ENCODE results near the gene BCL11A. TPM values are rescaled to one million over a fixed set of nuclear protein-coding genes. Genes with fewer than 3 reads are reported as not detected.

The BCL11A gene
- total RNA-seq, 3 donors from 2014 or later (not counting 1 experiment from before 2014, with no cell fraction given): 2.6 to 3.5 (median 3.0) TPM

DNA sequence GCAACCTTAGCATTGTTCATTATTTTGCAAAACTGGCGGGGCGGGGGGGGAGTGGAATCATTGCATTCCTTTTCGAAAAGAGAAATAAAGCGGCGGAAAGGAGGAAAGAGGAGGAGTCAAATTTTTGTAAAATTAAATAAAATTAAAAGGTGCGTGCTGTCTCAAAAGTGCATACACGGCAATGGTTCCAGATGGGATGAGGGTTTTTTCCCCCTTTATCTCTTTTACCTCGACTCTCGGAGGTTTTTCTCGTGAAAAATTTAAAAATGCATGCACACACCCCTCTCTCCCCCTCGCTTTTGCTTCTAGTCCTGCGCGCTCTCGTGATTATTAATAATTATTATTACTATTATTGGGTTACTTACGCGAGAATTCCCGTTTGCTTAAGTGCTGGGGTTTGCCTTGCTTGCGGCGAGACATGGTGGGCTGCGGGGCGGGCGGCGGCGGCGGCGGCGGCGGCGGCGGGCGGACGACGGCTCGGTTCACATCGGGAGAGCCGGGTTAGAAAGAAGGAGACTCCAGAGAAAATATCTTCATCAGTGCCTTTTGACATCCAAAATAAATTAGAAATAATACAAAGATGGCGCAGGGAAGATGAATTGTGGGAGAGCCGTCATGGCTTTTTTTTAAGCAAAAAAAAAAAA lies 481 bp downstream of the BCL11A start:
- no peaks in the 10 kb centered on the region for H3K9me3 ChIP-seq (ENCODE audit: control insufficient read depth, insufficient read depth, low read length)
- H3K36me3 Mint-ChIP-seq: no peaks in the 10 kb centered on the region
- H3K27ac ChIP-seq (ENCODE audit: low read length): no peak overlapping the region
- TF ChIP-seq, protein P1, sequence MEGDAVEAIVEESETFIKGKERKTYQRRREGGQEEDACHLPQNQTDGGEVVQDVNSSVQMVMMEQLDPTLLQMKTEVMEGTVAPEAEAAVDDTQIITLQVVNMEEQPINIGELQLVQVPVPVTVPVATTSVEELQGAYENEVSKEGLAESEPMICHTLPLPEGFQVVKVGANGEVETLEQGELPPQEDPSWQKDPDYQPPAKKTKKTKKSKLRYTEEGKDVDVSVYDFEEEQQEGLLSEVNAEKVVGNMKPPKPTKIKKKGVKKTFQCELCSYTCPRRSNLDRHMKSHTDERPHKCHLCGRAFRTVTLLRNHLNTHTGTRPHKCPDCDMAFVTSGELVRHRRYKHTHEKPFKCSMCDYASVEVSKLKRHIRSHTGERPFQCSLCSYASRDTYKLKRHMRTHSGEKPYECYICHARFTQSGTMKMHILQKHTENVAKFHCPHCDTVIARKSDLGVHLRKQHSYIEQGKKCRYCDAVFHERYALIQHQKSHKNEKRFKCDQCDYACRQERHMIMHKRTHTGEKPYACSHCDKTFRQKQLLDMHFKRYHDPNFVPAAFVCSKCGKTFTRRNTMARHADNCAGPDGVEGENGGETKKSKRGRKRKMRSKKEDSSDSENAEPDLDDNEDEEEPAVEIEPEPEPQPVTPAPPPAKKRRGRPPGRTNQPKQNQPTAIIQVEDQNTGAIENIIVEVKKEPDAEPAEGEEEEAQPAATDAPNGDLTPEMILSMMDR (IDR thresholded peaks at IDR 0.05): no peak
- peaks cover 40 to 55% of the 10 kb centered on the region in 2 donors for H3K27me3 Mint-ChIP-seq (ENCODE audit: low read depth in 2 of 2)
- peak overlapping the region; percentile 29 to 79 for H3K27ac Mint-ChIP-seq
- H3K4me3 Mint-ChIP-seq: peak overlapping the region; percentile 91
- 2% methylated on average over 25 of the region's 38 CpGs for WGBS (ENCODE audit: insufficient coverage)
- H3K27me3 ChIP-seq (ENCODE audit: control insufficient read depth, insufficient read depth, low read length): peaks cover 65% of the 10 kb centered on the region
- ATAC-seq: no peak
- H3K4me1 ChIP-seq (ENCODE audit: control insufficient read depth, insufficient read depth, low read length): peaks cover 72% of the 10 kb centered on the region
- H3K4me1 Mint-ChIP-seq: peaks cover 35 to 66% of the 10 kb centered on the region in 2 donors
- intact Hi-C loops (cut with micrococcal nuclease): no loop called here
- H3K4me3 ChIP-seq (ENCODE audit: low read length): peak overlapping the region; percentile 85
- no peak for DNase-seq
- no peaks in the 10 kb centered on the region for H3K36me3 ChIP-seq (ENCODE audit: control insufficient read depth, insufficient read depth, low read length)
- H3K9me3 Mint-ChIP-seq: no peaks in the 10 kb centered on the region

- peak overlapping the region; percentile 91 for H3K4me3 Mint-ChIP-seq
- no peaks in the 10 kb centered on the region for H3K36me3 Mint-ChIP-seq
- intact Hi-C loops (cut with micrococcal nuclease): no loop called here
- Histone ChIP-seq H3K36me3 (ENCODE audit: control insufficient read depth, insufficient read depth, low read length) (no peaks in the 10 kb centered on the region), H3K27ac (ENCODE audit: low read length) (peak overlapping the region; percentile 48), H3K4me1 (ENCODE audit: control insufficient read depth, insufficient read depth, low read length) (peaks cover 69% of the 10 kb centered on the region), H3K27me3 (ENCODE audit: control insufficient read depth, insufficient read depth, low read length) (peaks cover 65% of the 10 kb centered on the region), H3K9me3 (ENCODE audit: control insufficient read depth, insufficient read depth, low read length) (no peaks in the 10 kb centered on the region), H3K4me3 (ENCODE audit: low read length) (peak overlapping the region; percentile 85)
- DNase-seq (no peak), ATAC-seq (no peak)
- WGBS (ENCODE audit: insufficient coverage): under 1% methylated on average over 47 of the region's 49 CpGs
- TF ChIP-seq, protein P1 (IDR thresholded peaks at IDR 0.05): no peak
- no peaks in the 10 kb centered on the region for H3K9me3 Mint-ChIP-seq
- peaks cover 40 to 58% of the 10 kb centered on the region in 2 donors for H3K27me3 Mint-ChIP-seq (ENCODE audit: low read depth in 2 of 2)
- H3K4me1 Mint-ChIP-seq: peaks cover 31 to 62% of the 10 kb centered on the region in 2 donors
- no peak overlapping the region for H3K27ac Mint-ChIP-seq
Observed at GRCh38 chr2:60552078-60552850, 1.2 kb downstream of the BCL11A start.

GRCh38 chr2:60551240-60552077 lies 2.0 kb downstream of the BCL11A start:
- H3K27ac Mint-ChIP-seq: peak overlapping the region in 1 of 2 donors; percentile 35
- peaks cover 64% of the 10 kb centered on the region for H3K27me3 ChIP-seq (ENCODE audit: control insufficient read depth, insufficient read depth, low read length)
- intact Hi-C loops (cut with micrococcal nuclease): no loop called here

More at GRCh38 chr2:60551240-60552077, 2.0 kb downstream of the BCL11A start:
- peak overlapping the region; percentile 85 for H3K4me3 ChIP-seq (ENCODE audit: low read length)
- Mint-ChIP-seq H3K4me1 (peaks cover 23 to 54% of the 10 kb centered on the region in 2 donors), H3K36me3 (no peaks in the 10 kb centered on the region), H3K4me3 (peak overlapping the region; percentile 70), H3K27me3 (ENCODE audit: low read depth in 2 of 2) (peaks cover 40 to 58% of the 10 kb centered on the region in 2 donors), H3K9me3 (no peaks in the 10 kb centered on the region)
- H3K36me3 ChIP-seq (ENCODE audit: control insufficient read depth, insufficient read depth, low read length): no peaks in the 10 kb centered on the region
- DNase-seq: peak in 1 of 2 donors; percentile 28
- 2% methylated on average over 58 of the region's 63 CpGs for WGBS (ENCODE audit: insufficient coverage)
- no peaks in the 10 kb centered on the region for H3K9me3 ChIP-seq (ENCODE audit: control insufficient read depth, insufficient read depth, low read length)
- ATAC-seq: no peak
- H3K27ac ChIP-seq (ENCODE audit: low read length): peak overlapping the region; percentile 48
- TF ChIP-seq, protein P1 (IDR thresholded peaks at IDR 0.05): no peak
- peaks cover 63% of the 10 kb centered on the region for H3K4me1 ChIP-seq (ENCODE audit: control insufficient read depth, insufficient read depth, low read length)
